Breast epithelium (tissue), 3 donors: Measurements from ENCODE around the gene GCH1.

ENCODE experiments used
- POLR2A ChIP-seq: fragments of 450-650 bp; IDR thresholded peaks from one replicate; pipeline ENCODE4 v1.6.1; 2016; ENCODE audit warnings: antibody characterized with exemption, mild to moderate bottlenecking, moderate library complexity
- TF ChIP-seq, protein P1 (sequence below), 3 donors: fragments of 450-650 bp; IDR thresholded peaks; one replicate each; pipeline ENCODE4 v1.5.1; 2016 to 2017; ENCODE audit warnings: antibody characterized with exemption in 3 of 3, mild to moderate bottlenecking in 3 of 3, moderate library complexity in 3 of 3

DNA sequence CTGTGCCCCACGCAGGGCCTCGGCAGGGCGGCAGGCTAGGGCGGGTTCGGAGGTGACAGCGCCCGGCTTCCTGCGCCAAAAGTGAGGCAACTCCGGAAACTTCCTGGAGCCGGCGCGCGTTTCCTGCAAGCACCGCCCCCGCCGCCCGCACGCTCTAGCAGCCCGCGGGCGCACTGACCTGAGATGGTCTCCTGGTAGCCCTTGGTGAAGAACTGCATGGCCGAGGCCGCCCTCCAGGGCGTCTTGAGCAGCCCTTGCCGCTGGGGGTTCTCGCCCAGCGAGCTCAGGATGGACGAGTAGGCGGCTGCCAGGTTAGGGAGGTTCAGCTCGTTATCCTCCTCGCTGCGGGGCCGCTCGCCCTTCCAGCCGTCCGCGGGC lies 494 bp downstream of the GCH1 start:
- no peak for TF ChIP-seq POLR2A
- TF ChIP-seq, protein P1, sequence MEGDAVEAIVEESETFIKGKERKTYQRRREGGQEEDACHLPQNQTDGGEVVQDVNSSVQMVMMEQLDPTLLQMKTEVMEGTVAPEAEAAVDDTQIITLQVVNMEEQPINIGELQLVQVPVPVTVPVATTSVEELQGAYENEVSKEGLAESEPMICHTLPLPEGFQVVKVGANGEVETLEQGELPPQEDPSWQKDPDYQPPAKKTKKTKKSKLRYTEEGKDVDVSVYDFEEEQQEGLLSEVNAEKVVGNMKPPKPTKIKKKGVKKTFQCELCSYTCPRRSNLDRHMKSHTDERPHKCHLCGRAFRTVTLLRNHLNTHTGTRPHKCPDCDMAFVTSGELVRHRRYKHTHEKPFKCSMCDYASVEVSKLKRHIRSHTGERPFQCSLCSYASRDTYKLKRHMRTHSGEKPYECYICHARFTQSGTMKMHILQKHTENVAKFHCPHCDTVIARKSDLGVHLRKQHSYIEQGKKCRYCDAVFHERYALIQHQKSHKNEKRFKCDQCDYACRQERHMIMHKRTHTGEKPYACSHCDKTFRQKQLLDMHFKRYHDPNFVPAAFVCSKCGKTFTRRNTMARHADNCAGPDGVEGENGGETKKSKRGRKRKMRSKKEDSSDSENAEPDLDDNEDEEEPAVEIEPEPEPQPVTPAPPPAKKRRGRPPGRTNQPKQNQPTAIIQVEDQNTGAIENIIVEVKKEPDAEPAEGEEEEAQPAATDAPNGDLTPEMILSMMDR (IDR thresholded peaks at IDR 0.05): no peak
